OCI-LY1 (cell line): ENCODE data around the gene SST.

ENCODE experiments used
- H2AFZ ChIP-seq: fragments of 200-600 bp; sonication (generic), shearing (Covaris generic); 2 replicates; pipeline ENCODE4 v1.6.0; 2014; ENCODE audit warnings: antibody characterized with exemption, mild to moderate bottlenecking, low read length
- H3F3A ChIP-seq: fragments of 200-600 bp; sonication (generic), shearing (Covaris generic); 2 replicates; pipeline ENCODE4 v1.6.0; 2014; ENCODE audit warnings: mild to moderate bottlenecking, antibody characterized with exemption, low read length, moderate library complexity; ENCODE audit not compliant: insufficient read depth
- H3K27ac ChIP-seq: fragments of 200-600 bp; sonication (generic); 2 replicates; pipeline ENCODE4 v1.5.1; 2014; ENCODE audit warnings: low read length, mixed run types, mild to moderate bottlenecking, low read depth; ENCODE audit not compliant: poor library complexity, severe bottlenecking
- H3K27me3 ChIP-seq: fragments of 200-600 bp; sonication (generic); 2 replicates; pipeline ENCODE4 v1.6.0; 2014; ENCODE audit warnings: antibody characterized with exemption, mild to moderate bottlenecking, low read length, moderate library complexity; ENCODE audit not compliant: insufficient read depth
- H3K36me3 ChIP-seq: fragments of 200-600 bp; sonication (generic); 2 replicates; pipeline ENCODE4 v1.6.1; 2014; ENCODE audit warnings: mild to moderate bottlenecking, antibody characterized with exemption, low read length, moderate library complexity, mixed read lengths; ENCODE audit not compliant: insufficient read depth
- H3K4me1 ChIP-seq: fragments of 200-600 bp; sonication (generic); 2 replicates; pipeline ENCODE4 v1.5.1; 2014; ENCODE audit warnings: mild to moderate bottlenecking, low read length, moderate library complexity; ENCODE audit not compliant: insufficient read depth, severe bottlenecking
- H3K4me2 ChIP-seq: fragments of 200-600 bp; sonication (generic), shearing (Covaris generic); 2 replicates; pipeline ENCODE4 v1.6.1; 2014; ENCODE audit warnings: low read length
- H3K4me3 ChIP-seq: fragments of 200-600 bp; sonication (generic); 2 replicates; pipeline ENCODE4 v1.5.1; 2014; ENCODE audit warnings: low read length, low read depth, mild to moderate bottlenecking, mixed read lengths; ENCODE audit not compliant: poor library complexity, severe bottlenecking
- H3K79me2 ChIP-seq: fragments of 200-600 bp; shearing (Covaris generic); 2 replicates; pipeline ENCODE4 v1.6.1; 2016; ENCODE audit warnings: mixed run types, low read length, mixed read lengths; ENCODE audit not compliant: insufficient read depth
- H3K9ac ChIP-seq: fragments of 200-600 bp; sonication (generic), shearing (Covaris generic); 2 replicates; pipeline ENCODE4 v1.6.1; 2014; ENCODE audit warnings: mild to moderate bottlenecking, low read length, mixed read lengths
- H3K9me2 ChIP-seq: fragments of 200-600 bp; sonication (generic), shearing (Covaris generic); 2 replicates; pipeline ENCODE4 v1.6.1; 2014; ENCODE audit warnings: low read depth, mild to moderate bottlenecking, low read length, mixed read lengths
- H3K9me3 ChIP-seq: fragments of 200-600 bp; shearing (Covaris generic); 2 replicates; pipeline ENCODE4 v1.6.1; 2014; ENCODE audit warnings: low read length, mixed read lengths
- H4K20me1 ChIP-seq: fragments of 200-600 bp; sonication (generic), shearing (Covaris generic); 2 replicates; pipeline ENCODE4 v1.6.0; 2016; ENCODE audit warnings: mild to moderate bottlenecking, low read length; ENCODE audit not compliant: insufficient read depth
- CTCF ChIP-seq: fragments of 200-600 bp; sonication (generic), shearing (Covaris generic); IDR thresholded peaks from 2 replicates; pipeline ENCODE4 v1.5.1; 2017; ENCODE audit warnings: mild to moderate bottlenecking, antibody characterized with exemption, low read length, moderate library complexity, mixed read lengths
- EZH2 ChIP-seq: fragments of 200-600 bp; sonication (generic), shearing (Covaris generic); IDR thresholded peaks from 2 replicates; pipeline ENCODE4 v1.8.0; 2017; ENCODE audit warnings: borderline replicate concordance, mixed run types, mild to moderate bottlenecking, antibody characterized with exemption, low read length, moderate library complexity, mixed read lengths

SST gene

GRCh38 chr3:187642861-187643260 is 27.3 kb downstream of the SST start:
- Histone ChIP-seq H3K4me2 (no peak overlapping the region), H2AFZ (no peak overlapping the region), H3K79me2 (no peaks in the 10 kb centered on the region), H3K36me3 (no peaks in the 10 kb centered on the region), H3K4me1 (no peaks in the 10 kb centered on the region), H3K9ac (no peak overlapping the region), H3K27me3 (peaks cover 4% of the 10 kb centered on the region; the same call in 1 of the 2 replicates), H3K4me3 (no peak overlapping the region), H3K9me3 (no peaks in the 10 kb centered on the region), H3F3A (no peaks in the 10 kb centered on the region), H3K27ac (no peak overlapping the region), H3K9me2 (no peaks in the 10 kb centered on the region), H4K20me1 (no peaks in the 10 kb centered on the region)
- TF ChIP-seq CTCF (no peak), EZH2 (no peak)

GRCh38 chr3:187641320-187642016 is 28.7 kb downstream of the SST start:
- Histone ChIP-seq H4K20me1 (no peaks in the 10 kb centered on the region), H3K9me2 (no peaks in the 10 kb centered on the region), H3K4me1 (no peaks in the 10 kb centered on the region), H3K4me2 (no peak overlapping the region), H3K4me3 (no peak overlapping the region), H3F3A (no peaks in the 10 kb centered on the region), H3K9me3 (no peaks in the 10 kb centered on the region), H2AFZ (no peak overlapping the region), H3K79me2 (no peaks in the 10 kb centered on the region), H3K36me3 (no peaks in the 10 kb centered on the region), H3K27ac (no peak overlapping the region), H3K9ac (no peak overlapping the region), H3K27me3 (peaks cover 4% of the 10 kb centered on the region; the same call in 1 of the 2 replicates)
- TF ChIP-seq CTCF: no peak
- TF ChIP-seq EZH2: no peak

- Histone ChIP-seq H3K9me3 (no peaks in the 10 kb centered on the region), H3K4me2 (no peak overlapping the region), H3K27me3 (peaks cover 4% of the 10 kb centered on the region; the same call in 1 of the 2 replicates), H3K27ac (no peak overlapping the region), H3K4me1 (no peaks in the 10 kb centered on the region), H3K9me2 (no peaks in the 10 kb centered on the region), H3F3A (no peaks in the 10 kb centered on the region), H3K4me3 (no peak overlapping the region), H2AFZ (no peak overlapping the region), H3K79me2 (no peaks in the 10 kb centered on the region), H3K9ac (no peak overlapping the region), H4K20me1 (no peaks in the 10 kb centered on the region), H3K36me3 (no peaks in the 10 kb centered on the region)
- TF ChIP-seq CTCF (no peak), EZH2 (no peak)
Measured at GRCh38 chr3:187640569-187641059, 29.6 kb downstream of the SST start.
